ENCODE measurements around the gene CAPZB.

CAPZB gene

DNA sequence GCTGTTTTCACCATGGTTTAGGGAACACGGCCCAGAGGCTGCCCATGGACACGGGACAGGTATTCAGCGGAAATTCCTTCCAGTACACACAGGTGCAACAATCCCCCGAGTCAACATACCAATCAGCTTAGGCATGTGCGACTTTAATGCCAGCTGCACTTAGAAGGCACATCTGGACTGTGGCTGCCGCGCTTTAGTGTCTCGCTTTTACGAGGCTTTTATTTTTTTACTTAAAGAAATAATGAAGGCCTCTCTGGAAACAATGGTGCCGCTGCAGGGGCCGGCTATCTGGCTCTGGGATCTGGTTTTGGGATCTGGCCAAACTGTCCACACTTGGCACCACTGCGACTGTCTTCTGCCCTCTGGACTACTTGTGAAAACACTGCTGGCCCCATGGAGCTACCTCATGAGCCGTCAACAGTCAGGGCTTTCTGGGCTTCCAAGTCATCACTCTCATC, 117.7 kb downstream of the CAPZB start:
- no peak for DNase-seq (ENCODE audit: low spot score)

DNA sequence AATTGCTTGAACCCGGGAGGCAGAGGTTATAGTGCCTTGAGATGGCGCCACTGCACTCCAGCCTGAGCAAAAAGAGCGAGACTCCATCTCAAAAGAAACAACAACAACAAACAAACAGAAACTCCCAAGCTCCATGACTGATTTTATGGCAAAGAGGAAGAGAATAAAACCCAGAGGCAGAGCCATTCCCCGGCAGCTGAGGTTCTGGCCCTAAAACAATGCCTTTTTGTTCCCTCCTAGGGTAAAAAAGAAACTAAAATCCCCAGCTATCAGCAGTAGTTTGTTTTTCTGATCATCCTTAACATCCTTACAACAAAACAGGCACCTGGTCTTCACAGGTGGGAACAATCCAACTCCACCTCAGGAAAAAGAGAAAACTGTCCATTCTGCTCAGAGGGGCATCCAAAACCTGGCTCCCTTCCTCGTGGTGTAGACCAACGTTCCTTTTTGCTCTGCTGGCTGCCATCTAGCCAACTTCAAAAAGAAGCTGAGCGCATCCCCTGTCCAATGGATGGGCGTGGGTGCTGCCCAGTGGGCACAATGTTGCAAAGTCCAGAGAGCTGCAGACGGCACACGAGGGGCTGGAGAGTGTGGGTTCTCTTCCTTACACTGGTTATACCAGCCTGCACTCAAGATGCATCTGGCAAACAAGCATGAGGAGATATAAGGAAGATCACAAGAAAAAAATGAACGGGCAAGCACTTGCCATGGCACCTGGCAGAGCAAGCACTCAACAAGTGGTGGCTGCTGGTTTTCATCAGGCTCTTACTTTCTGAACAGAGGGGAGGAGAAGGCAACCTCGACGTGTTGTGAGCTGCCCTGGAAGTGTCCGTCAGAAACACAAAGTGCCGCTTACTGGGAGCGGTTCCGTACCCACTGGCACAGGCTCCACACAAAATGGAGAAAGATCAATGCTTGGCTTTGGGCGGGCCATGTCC, 118.5 kb downstream of the CAPZB start:
- no peak for DNase-seq (ENCODE audit: low spot score)

DNA sequence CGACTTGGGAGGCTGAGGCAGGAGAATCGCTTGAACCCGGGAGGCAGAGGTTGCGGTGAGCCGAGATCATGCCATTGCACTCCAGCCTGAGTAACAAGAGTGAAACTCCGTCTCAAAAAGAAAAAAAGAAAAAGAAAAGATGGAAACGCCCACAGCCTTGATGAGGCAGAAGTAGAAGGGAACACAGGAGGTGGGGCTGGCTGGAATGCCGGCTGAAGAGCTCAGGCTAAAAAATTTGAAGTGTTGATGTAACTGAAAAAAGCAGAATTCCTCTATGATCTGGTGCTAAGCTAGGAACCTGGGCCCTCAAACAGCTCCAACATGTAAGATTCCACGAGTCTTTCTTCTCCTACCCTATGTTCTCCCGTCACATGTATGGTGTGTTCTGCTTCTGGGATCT, 119.6 kb downstream of the CAPZB start:
- DNase-seq (ENCODE audit: low spot score): no peak

DNA sequence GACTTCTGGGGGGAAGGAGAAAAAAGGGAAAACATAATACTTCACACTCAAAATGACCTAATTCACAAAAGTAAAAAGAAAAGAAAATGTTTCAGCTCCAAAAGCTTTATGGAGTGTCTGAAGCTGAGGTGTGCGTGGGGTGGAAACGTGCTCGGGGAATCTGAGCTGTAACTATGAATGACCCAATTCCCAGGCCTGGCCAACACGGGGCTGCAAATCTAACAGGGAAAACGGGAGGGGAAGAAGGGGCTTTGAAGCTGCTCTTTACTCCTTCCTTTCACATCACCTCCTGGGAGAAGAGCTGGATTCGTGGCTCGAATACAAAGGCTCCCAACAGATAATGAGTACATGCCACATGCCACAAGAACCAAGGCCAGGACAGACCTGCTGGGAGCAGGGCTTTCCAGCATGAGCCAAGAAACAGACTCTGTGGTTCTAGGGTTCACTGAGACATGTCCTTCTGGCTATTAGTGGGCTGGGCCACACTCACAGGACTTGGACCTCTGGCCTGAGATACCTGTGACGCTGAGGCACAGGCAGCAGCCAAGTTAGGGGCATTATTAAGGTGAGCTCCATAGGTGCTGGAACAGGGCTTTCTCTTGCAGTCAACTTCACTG, 121.7 kb downstream of the CAPZB start:
- DNase-seq (ENCODE audit: low spot score): no peak

DNA sequence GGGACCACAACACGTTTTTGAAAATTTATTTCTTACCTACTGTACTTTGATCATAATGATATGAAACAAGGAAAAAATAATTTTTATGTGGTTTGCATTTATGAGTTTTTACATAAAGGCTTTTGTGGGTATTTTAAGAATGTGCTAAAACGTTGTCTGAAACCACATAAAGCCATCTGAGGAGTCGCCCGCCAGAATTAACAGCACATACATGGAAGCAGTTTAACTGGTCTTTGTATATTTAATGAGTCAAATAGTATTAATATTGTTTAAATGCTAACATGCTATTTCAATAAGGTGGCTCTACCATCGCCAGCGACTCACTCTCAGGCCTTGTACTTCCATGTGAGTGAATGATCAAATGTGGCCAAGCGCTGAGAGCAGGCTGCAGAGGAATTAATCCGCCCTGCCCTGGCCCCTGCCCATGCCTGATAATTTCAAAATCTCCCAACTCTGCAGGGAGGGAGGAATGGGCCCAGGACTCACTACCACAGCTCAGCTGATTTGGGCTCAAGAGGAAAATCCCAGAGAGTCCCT, 123.7 kb downstream of the CAPZB start:
- DNase-seq (ENCODE audit: low spot score): no peak

DNA sequence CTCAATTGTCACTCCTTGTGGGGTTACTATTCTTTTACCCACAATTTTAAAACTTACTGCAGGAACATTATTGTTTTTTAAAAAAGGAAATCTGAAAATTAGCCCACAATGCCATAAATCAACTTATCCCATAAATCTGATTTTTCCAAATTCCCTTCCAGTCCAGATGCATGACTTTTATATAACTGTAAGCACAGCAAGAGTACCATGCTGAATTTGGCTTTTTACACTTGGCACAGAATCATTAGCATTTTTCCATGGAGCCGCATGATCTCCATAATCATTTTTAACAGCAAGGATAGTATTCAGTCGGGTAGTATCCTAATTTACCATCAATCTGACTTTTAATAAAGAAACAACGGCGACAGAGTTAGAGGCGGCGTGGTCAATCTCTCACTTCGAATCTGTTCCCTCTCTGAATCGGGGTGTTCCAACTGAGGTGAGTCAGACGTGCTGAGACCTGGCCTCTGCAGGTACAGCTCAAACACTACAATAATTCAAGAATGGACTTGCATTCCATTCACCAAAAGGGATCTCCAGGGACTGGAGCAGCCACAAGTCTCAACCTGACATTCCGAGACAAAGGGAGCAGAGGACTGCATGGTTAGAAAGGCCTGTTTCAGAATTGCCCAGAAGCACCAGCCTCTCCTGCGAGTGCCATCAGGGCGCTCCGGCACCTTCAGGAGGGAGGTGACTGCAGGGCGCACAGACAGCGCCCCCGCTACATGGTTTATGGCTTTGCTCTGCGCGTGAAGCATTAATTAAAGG, 124.3 kb downstream of the CAPZB start:
- no peak for DNase-seq (ENCODE audit: low spot score)

DNA sequence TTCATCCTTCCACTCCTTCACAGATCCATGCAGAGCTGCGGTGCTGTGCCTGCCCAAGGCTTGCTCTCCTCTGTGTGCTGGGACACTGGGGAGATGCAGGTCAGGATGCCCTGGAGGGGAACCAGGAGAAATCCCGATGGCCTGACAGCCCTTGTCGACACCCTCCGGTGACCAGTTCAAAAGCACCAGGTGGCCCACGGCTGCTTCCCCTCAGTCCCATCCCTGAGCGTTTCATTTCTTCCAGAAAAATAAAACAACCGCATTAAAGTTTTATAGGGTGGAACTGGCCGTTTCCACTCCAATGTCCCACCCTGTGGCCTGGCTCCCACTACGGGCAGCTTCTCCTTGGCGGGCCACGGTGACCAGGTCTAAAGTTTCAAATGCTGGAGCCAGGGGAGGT, 124.9 kb downstream of the CAPZB start:
- no peak for DNase-seq (ENCODE audit: low spot score)

DNA sequence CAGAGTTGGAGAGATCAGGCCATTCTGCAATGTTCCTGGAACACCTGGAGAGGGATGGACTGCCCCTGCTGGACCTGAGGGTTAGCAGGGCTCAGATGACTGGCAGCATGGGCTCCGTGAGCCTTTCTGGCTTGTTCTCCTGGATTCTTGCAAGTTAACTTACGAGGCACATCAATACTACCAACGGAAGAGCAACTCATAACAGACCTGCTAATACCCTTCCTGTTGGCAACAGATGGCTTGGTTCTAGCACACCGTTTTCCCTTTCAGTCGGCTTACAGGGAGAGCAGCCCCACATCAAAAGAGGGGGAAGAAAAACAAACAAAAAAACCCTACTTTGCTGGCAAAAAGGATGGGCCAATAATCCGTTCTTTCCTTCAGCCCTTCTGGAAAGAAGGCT, 125.3 kb downstream of the CAPZB start:
- DNase-seq (ENCODE audit: low spot score): no peak

DNA sequence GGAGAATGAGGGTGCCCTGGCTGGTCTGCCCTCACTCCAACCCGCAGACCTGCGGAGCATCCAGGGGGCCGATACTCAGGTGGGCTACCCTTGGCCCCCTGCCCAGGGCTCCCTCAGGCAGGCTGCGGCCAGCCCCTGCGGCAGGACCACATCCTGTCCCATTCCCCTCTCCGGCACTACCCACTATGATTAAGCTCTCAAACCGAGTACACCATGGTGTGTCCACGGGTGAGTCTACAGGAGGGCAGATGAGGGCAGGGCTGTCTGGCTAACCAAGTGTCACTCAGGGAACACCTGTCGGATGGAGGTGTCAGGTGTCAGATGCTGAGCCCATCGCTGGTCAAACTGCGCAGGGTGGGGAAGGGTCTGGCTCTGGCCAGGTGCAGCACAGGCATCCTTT, 126.0 kb downstream of the CAPZB start:
- no peak for DNase-seq (ENCODE audit: low spot score)

DNA sequence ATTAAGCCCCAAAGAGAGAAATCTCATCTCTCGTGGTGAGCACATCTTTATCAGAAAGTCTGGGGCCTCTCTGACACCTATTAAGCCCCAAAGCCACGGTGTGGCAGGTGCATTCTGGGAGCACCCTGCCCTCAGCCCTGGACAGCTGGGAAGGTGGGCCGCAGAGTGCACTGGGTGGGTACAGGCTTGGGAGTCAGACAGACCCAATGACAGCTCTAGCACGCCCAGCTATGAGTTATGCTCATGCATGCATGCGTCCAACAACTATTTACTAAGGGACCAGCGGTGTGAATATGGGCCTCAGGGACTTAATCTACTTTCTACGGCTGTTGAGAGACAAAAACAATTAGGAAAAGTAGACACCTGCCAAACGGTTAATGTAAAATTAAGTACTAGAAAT, 126.6 kb downstream of the CAPZB start:
- no peak for DNase-seq (ENCODE audit: low spot score)

DNA sequence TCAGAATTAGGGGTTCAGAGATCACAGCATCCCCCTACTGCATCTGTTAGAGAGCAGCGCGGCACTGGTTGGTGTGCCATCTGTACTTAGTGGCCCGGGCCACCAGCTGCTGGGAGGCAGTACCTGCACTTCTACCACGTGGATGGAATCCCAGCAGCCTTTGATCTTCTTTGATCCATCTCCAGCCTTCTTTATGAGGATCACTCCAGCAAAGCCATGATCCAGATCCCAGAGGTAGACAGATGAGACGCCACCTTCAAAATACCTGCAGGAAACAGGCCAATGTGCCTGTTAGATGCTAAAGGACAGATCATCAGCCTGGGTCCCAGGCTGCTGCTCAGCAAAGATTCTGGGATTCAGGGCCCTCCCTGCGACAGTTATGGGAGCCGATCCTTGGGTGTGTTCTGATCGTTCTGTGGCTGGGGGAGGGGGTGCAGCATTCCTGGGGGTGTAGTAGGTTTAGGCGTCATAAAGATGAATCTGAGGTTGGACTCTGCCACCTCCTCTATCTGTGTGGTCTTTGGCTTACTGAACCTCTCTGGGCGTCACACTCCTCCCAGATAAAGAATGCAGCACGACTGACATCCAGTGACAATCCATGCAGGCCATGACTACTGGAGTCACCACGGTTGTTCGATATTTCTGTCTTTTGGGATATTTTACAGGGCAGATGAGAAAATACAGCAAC, 127.9 kb downstream of the CAPZB start:
- DNase-seq (ENCODE audit: low spot score): no peak

DNA sequence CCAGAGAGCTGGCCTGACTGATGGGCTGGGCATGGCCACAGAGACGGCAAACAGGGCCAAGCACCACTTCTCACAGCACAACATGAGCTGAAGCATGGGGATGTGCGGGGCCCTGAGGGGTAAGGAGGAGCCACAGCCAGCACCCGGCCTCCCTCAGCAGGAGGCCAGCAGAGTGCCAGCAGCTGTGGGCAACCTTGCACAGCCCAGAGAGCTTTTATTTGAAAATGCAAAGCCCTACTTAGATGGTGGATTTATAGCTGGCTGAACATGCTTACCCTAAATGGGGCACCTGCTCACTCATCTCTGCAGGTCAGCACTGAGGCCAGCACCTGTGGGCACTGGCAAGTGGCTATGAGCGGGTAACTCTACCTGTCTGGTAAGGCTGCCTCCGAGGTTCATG, 129.1 kb downstream of the CAPZB start:
- no peak for DNase-seq (ENCODE audit: low spot score)

DNA sequence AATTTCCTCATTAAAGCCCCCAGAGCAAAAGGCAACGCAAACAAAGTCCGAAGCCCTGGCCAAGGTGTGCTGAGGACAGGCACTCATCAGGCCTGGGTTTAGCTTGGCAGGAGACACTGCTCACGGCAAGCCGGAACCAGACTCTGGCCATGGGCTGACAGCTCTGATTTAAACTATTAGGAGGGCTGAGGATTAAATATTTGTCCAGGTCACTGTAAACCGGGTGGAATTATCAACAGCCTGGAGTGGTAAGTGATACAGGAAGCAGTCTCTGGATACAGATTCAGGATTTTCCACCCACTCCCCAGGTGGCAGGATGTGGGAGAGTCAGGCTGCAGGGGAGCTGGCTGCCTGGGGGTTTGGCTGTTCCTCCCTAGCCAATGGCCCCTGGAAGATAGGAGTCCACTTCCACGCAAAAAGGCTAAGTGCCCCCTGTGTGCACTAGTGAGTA, 130.8 kb downstream of the CAPZB start:
- no peak for DNase-seq (ENCODE audit: low spot score)

DNA sequence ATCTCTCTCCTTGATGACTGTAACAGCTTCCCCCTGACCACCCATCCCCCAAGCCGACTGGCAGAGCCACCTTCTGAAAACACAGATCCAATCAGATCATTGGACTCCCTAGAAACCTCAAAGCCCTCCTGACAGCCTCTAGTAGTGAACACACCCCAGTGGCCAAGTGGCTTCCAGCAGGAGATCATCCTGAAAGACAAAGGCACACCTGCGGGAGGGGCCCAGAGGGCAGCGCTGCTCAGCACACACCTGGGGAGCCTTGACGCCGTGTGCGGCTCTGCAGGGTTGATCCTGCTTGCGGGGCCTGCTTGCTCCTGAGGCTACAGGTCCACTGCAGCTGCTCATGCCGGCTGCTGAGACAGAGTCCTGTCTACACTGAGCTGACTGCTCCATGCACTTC, 131.7 kb downstream of the CAPZB start:
- no peak for DNase-seq (ENCODE audit: low spot score)

DNA sequence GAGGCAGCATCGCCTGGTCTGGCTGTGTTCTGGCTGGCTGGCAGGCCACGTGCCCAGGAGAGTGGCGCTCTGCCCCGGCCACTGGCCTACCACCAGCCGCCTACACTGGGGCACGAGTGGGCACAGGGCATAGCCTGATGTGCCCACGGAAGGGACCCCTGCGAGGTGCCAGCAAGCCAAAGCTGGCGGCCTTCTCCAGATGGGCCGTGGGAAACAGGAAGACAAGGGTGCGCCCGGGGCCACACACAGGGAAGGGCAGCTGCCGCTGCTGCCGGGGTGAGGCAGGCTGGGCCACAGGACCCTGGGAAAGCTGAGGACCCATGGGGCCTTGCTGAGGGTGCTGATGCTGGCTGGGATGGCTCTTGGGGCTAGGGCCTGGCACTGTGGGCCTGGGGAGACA, 132.5 kb downstream of the CAPZB start:
- no peak for DNase-seq (ENCODE audit: low spot score)

DNA sequence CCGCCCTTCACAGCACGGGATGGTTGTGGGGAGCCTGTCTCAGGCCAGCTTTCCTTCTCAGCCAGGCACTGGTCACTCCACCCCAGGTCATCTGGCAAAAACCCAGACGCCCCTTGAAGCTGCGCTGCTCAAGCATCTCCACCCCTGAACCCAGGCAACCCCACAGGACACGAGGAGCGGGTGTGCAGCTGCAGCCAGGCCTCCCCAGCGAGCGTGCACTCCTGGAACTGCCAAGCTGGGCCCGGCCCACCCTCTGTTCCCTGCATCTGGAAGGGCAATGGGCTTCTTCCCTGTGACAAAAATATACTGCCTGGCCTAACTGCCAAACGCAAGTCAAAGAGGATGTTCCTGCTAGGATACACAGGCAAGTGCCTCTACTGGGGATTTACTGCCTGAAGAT, 133.5 kb downstream of the CAPZB start:
- DNase-seq (ENCODE audit: low spot score): no peak

DNA sequence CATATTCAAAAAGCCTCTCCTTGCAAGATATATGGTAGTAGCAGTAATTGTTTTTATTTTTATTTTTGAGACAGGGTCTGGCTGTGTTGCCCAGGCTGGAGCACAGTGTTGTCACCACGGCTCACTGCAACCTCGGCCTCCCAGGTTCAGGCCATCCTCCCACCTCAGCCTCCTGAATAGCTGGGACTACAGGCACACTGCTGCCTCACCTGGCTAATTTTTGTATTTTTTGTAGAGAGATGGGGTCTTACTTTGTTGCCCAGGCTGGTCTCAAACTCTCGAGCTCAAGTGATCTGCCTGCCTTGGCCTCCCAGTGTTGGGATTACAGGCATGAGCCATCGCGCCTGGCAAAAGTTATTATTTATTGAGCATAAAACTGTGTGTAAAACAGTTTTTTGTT, 134.8 kb downstream of the CAPZB start:
- no peak for DNase-seq (ENCODE audit: low spot score)

DNA sequence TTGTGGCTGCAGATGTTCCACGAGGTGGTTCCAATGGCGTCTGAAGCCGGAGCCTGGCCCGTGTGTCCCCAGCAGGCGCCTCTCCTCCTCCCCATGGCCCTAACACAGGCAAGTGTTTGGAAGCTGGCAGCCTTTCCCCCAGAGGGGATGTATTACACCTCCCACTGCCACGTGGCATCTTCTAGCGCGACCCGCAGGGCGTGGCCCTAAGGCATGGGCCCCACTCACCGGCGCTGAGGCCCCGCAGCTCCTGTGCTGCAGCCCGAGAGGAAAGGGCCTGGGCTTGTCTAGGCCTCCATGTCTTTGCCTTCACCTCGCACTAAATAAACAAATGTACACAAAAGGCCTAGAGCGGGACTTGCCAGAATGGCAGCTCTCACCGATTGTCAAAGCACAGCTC, 135.3 kb downstream of the CAPZB start:
- no peak for DNase-seq (ENCODE audit: low spot score)

DNA sequence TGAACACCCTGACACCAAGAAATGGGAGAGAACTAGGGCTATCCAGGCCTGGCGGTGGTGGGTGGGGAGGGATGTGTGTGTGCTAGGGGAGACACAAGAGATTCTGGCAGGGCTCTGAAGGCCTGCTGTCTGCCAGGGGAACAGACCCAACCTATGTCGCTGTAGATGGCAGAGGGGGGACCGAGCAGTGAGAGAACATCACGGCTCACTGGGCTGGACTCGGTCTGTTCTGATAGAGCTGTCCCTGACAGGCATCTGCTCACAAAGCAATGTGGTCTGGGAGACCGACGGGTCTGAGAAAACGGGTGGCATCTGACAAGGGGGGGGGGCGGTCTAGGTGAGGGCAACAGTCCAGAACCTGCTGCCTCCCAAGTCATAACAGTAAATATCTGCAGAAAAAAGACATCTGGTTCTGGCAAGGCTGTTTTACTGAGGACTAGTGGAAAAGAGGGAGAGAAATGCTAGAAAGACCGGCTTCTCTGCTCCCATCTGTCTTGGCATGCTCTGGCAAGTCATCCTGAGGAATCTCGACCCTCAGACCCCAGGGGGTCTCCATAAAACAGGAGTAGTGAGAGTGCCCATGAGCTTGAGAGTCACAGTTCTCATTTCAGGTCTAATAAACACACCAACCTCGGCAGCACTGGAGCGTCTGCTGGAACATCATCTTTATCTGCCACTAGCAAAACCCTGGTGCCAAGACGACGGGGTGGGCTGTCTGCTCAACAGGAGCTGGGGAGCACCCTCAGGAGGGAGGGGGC, 136.7 kb downstream of the CAPZB start:
- DNase-seq (ENCODE audit: low spot score): no peak

DNA sequence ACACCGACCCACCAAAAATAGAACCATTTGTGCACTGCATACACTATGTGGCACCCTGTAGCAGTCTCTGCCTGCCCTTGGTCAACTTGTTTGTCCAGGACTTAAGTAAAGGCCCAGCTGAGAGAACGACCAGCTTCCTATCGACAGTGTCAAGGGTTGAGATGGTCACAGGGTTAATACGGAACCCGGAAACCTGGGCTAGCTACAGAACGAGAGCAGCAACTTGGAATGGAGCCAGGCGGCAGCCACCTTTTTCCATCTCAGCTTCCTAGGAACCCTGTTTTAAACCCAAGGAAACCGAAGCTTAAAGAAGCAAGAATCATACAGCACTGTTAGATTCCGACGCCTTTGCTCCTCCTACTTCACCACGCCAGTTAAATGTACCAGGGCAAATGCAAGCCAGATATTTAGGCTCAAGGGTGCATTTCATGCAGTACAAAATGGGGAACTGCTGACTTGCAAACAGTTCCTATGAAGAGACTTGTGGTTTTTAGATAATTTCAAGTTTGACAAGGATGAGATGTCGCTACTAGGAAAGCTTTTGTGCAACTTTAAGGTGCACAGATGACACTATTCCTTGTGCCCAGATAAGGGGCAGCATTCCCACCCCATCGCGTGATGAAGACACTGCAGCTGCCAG, 137.7 kb downstream of the CAPZB start:
- no peak for DNase-seq (ENCODE audit: low spot score)

DNA sequence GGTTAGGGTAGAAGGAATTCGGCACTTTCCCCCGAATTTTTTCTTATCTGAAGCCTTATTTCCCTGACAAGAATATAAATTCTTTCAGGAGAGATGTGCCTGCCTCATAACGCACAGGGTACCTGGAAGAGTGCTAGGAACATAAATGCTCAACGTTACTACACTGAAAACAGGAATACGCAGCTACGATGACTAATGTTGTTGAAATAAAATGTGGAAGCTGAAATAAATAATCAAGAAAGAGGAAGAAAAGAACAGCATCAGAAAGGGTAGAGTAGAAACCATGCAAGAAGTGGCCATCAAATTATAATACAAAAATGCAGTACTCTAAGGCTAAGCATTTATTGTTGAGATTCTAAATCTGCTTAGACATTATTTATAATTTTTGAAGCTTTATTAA, 139.3 kb downstream of the CAPZB start:
- DNase-seq (ENCODE audit: low spot score): no peak

Measured in kidney capillary endothelial cell (primary cell).